ENCODE data around the gene SDHAF1. TPM values are rescaled to one million over a fixed set of nuclear protein-coding genes. Genes with fewer than 3 reads are reported as not detected.

The SDHAF1 gene
- total RNA-seq, 1 experiment from 2014 or later = 28.1 TPM

DNA sequence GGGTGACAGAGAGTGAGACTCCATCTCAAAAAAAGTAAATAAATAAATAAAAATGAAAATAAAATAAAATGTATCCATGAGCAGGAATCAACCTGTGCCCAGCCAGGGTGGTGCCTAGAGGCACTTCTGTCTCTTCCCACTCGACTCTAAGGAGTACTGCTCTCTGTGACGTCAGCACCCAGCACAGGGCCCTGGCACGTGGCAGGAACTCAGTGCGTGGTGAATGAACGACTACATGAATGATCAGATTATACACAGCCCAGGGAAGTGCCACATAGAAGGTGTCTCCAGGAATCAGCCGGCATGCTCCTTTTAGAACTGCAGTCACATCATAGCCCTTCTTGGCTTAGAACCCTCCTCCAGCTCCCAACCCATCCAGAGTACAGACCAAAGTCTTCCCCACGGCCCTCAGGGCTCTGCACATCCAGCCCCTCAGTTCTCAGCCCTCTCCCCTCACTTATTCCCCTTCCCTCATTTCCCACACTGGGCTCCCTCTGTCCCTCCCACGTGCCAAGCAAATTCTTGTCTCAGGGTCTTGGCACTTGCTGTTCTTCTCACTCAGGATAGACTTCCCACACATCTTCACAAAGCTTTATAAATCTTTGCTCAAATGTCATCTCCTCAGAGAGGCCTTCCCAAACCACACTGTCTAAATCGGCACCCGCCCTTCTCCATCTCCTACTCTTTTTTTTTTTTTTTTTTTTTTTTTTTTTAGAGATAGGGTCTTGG is 33.5 kb downstream of the SDHAF1 start:
- TF ChIP-seq, protein P1, sequence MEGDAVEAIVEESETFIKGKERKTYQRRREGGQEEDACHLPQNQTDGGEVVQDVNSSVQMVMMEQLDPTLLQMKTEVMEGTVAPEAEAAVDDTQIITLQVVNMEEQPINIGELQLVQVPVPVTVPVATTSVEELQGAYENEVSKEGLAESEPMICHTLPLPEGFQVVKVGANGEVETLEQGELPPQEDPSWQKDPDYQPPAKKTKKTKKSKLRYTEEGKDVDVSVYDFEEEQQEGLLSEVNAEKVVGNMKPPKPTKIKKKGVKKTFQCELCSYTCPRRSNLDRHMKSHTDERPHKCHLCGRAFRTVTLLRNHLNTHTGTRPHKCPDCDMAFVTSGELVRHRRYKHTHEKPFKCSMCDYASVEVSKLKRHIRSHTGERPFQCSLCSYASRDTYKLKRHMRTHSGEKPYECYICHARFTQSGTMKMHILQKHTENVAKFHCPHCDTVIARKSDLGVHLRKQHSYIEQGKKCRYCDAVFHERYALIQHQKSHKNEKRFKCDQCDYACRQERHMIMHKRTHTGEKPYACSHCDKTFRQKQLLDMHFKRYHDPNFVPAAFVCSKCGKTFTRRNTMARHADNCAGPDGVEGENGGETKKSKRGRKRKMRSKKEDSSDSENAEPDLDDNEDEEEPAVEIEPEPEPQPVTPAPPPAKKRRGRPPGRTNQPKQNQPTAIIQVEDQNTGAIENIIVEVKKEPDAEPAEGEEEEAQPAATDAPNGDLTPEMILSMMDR (IDR thresholded peaks at IDR 0.05; ENCODE audit: insufficient read depth in 1 of 2, low read depth in 1 of 2, low read length in 1 of 2, severe bottlenecking in 1 of 2, unreplicated experiment in 1 of 2) = no peak
- Histone ChIP-seq H3K9me3 (no peaks in the 10 kb centered on the region), H3K36me3 (ENCODE audit: control insufficient read depth, insufficient read depth, low read length) (no peaks in the 10 kb centered on the region; the same call in 1 of the 2 replicates), H3K4me1 (no peaks in the 10 kb centered on the region), H3K27me3 (replicated peaks; ENCODE audit: control insufficient read depth, insufficient read depth, low read length) (no peaks in the 10 kb centered on the region), H3K4me3 (ENCODE audit: low read depth, low read length) (no peak overlapping the region)
- Mint-ChIP-seq H3K27ac (ENCODE audit: unreplicated experiment) (no peak overlapping the region), H3K4me3 (ENCODE audit: unreplicated experiment) (no peak overlapping the region), H3K4me1 (ENCODE audit: low read depth, unreplicated experiment) (peaks cover 5% of the 10 kb centered on the region), H3K27me3 (ENCODE audit: insufficient read depth, unreplicated experiment) (no peaks in the 10 kb centered on the region), H3K9me3 (ENCODE audit: unreplicated experiment) (no peaks in the 10 kb centered on the region), H3K36me3 (ENCODE audit: insufficient read depth, unreplicated experiment) (peaks cover 19% of the 10 kb centered on the region)
- CTCF ChIA-PET = no interaction called here
- no peak for DNase-seq
- no TSS peak for BruUV-seq (replicated peaks)
- intact Hi-C loops (cut with micrococcal nuclease; ENCODE audit: unreplicated experiment) = no loop called here
- POLR2A ChIA-PET = no interaction called here

DNA sequence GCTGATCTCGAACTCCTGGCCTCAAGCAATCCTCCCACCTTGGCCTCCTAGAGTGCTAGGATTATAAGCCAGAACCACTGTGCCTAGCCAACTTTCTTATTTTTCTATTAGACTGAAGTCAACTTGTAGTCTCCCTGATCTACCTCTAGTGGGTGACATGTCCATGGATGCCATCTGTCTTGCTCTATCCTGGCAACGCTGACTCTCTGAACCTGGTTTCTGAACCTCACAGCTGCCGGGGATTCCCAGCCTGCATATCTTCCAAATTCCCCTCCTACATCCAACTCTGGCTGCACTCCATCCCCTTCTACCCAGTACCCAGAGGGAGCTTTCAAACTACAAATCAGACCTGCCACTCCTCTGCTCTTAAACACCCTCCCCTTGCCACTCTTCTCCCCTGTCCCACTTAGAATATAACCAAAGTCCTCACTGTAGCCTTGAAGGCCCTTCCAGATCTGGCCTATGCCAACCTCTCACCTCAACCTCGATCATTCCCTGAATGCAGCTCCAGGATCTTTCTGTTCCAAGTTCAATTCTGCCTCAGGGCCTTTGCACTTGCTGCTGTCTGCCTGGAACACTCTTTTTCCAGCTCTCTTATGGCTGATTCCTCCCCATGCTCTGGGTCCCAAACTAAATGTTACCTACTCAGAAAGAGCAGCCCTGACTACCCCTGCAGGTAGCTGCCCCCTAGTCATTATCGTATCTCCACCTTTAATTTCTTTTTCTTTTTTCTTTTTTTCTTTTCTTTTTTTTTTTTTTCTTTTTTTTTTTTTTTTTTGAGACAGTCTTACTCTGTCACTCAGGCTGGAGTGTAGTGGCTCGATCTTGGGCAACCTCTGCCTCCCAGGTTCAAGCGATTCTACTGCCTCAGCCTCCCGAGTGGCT is 35.5 kb downstream of the SDHAF1 start:
- H3K4me1 ChIP-seq = no peaks in the 10 kb centered on the region; the same call in 1 of the 2 replicates
- no peak overlapping the region for H3K4me3 Mint-ChIP-seq (ENCODE audit: unreplicated experiment)
- no peak overlapping the region for H3K4me3 ChIP-seq (ENCODE audit: low read depth, low read length)
- H3K27ac Mint-ChIP-seq (ENCODE audit: unreplicated experiment) = no peak overlapping the region
- H3K27me3 Mint-ChIP-seq (ENCODE audit: insufficient read depth, unreplicated experiment) = no peaks in the 10 kb centered on the region
- H3K4me1 Mint-ChIP-seq (ENCODE audit: low read depth, unreplicated experiment) = peaks cover 8% of the 10 kb centered on the region
- DNase-seq = no peak
- TF ChIP-seq, protein P1 (IDR thresholded peaks at IDR 0.05; ENCODE audit: insufficient read depth in 1 of 2, low read depth in 1 of 2, low read length in 1 of 2, severe bottlenecking in 1 of 2, unreplicated experiment in 1 of 2) = peak in 1 of 2 experiments; percentile 6
- H3K36me3 Mint-ChIP-seq (ENCODE audit: insufficient read depth, unreplicated experiment) = peaks cover 24% of the 10 kb centered on the region
- intact Hi-C loops (cut with micrococcal nuclease; ENCODE audit: unreplicated experiment) = no loop called here
- H3K27me3 ChIP-seq (replicated peaks; ENCODE audit: control insufficient read depth, insufficient read depth, low read length) = no peaks in the 10 kb centered on the region
- CTCF ChIA-PET = interaction anchor here (1.2 kb wide), 1 partner anchor 23 kb away, joined by 3 read pairs; no protein-coding TSS in a partner anchor
- no peaks in the 10 kb centered on the region for H3K9me3 Mint-ChIP-seq (ENCODE audit: unreplicated experiment)
- BruUV-seq (replicated peaks) = no TSS peak
- H3K9me3 ChIP-seq = no peaks in the 10 kb centered on the region
- peaks cover 2% of the 10 kb centered on the region; the same call in 1 of the 2 replicates for H3K36me3 ChIP-seq (ENCODE audit: control insufficient read depth, insufficient read depth, low read length)
- POLR2A ChIA-PET = no interaction called here

DNA sequence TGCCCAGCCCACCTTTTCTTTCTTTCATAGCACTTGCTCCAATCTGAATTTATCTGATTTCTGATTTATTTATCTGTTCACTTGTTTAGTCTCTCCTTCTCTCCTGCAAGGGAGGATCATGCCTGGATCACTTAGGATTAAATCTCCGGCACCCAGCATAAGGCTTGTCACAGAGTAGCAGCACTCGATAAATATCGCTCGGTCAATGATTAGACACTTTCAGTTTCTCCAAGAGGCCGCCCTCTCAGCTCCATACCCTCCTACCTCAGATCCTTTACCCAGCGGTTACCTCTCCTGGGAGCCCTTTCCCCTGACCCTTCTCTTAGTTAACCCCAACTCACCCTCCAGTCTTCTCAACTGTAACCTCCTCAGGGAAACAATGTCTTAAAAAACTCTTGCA is 36.3 kb downstream of the SDHAF1 start:
- ChIA-PET CTCF (no interaction called here), POLR2A (no interaction called here)
- Histone ChIP-seq H3K4me1 (no peaks in the 10 kb centered on the region; the same call in 1 of the 2 replicates), H3K9me3 (no peaks in the 10 kb centered on the region), H3K36me3 (ENCODE audit: control insufficient read depth, insufficient read depth, low read length) (peaks cover 2% of the 10 kb centered on the region; the same call in 1 of the 2 replicates), H3K27me3 (replicated peaks; ENCODE audit: control insufficient read depth, insufficient read depth, low read length) (no peaks in the 10 kb centered on the region), H3K4me3 (ENCODE audit: low read depth, low read length) (no peak overlapping the region)
- peaks cover 12% of the 10 kb centered on the region for H3K4me1 Mint-ChIP-seq (ENCODE audit: low read depth, unreplicated experiment)
- TF ChIP-seq, protein P1 (IDR thresholded peaks at IDR 0.05; ENCODE audit: insufficient read depth in 1 of 2, low read depth in 1 of 2, low read length in 1 of 2, severe bottlenecking in 1 of 2, unreplicated experiment in 1 of 2) = no peak
- no peak overlapping the region for H3K4me3 Mint-ChIP-seq (ENCODE audit: unreplicated experiment)
- no peak for DNase-seq
- no peaks in the 10 kb centered on the region for H3K27me3 Mint-ChIP-seq (ENCODE audit: insufficient read depth, unreplicated experiment)
- H3K36me3 Mint-ChIP-seq (ENCODE audit: insufficient read depth, unreplicated experiment) = peaks cover 24% of the 10 kb centered on the region
- no TSS peak for BruUV-seq (replicated peaks)
- peak overlapping the region; percentile 29 for H3K27ac Mint-ChIP-seq (ENCODE audit: unreplicated experiment)
- H3K9me3 Mint-ChIP-seq (ENCODE audit: unreplicated experiment) = no peaks in the 10 kb centered on the region
- intact Hi-C loops (cut with micrococcal nuclease; ENCODE audit: unreplicated experiment) = no loop called here

All from Caco-2 (cell line).